HL-60 (cell line): Measurements from ENCODE around the gene CCNY.

ENCODE experiments used
- POLR2AphosphoS5 ChIP-seq: IDR thresholded peaks from 2 replicates; pipeline ENCODE4 v1.6.1; 2012; ENCODE audit warnings: low read depth
- TF ChIP-seq, protein P1 (sequence below): IDR thresholded peaks from one replicate; pipeline ENCODE4 v1.5.1; 2011; ENCODE audit warnings: low read length, control low read depth, inconsistent platforms; ENCODE audit not compliant: insufficient read depth

DNA sequence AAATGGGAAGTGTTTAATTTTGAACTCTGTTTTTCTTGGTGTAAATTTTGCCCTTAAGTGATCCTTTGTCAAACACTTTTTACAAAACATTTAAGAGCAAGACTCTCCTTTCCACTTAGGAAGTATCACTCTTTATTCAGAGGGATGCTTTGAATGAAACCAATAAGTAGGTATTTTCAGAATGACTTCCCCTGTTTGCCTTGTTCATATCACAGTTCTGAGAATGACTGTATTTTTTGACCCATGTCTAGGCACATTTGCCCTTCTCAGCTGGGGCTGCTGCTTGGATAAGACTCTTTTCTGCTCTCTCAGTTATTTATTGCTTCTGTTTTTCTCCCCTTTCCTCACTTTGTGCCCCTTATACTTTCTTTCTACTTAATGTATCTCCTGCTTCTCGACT is 98.2 kb downstream of the CCNY start:
- no peak for TF ChIP-seq POLR2AphosphoS5
- TF ChIP-seq, protein P1, sequence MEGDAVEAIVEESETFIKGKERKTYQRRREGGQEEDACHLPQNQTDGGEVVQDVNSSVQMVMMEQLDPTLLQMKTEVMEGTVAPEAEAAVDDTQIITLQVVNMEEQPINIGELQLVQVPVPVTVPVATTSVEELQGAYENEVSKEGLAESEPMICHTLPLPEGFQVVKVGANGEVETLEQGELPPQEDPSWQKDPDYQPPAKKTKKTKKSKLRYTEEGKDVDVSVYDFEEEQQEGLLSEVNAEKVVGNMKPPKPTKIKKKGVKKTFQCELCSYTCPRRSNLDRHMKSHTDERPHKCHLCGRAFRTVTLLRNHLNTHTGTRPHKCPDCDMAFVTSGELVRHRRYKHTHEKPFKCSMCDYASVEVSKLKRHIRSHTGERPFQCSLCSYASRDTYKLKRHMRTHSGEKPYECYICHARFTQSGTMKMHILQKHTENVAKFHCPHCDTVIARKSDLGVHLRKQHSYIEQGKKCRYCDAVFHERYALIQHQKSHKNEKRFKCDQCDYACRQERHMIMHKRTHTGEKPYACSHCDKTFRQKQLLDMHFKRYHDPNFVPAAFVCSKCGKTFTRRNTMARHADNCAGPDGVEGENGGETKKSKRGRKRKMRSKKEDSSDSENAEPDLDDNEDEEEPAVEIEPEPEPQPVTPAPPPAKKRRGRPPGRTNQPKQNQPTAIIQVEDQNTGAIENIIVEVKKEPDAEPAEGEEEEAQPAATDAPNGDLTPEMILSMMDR: no peak
